OCI-LY7 (cell line): ENCODE results near the gene CILP2. TPM values are rescaled to one million over a fixed set of nuclear protein-coding genes. Genes with fewer than 3 reads are reported as not detected.

ENCODE experiments used
- BruUV-seq: library from RNA; stranded (reverse); fragments of 400-500 nt; replicated peaks from 2 replicates; lab custom pipeline; 2021; lab: Mats Ljungman, UMichigan
- CTCF ChIA-PET: fragments of 300-600 bp; sonication (Branson Sonifier 250); formaldehyde crosslinking; loops from one replicate; lab custom pipeline; 2022; ENCODE audit warnings: antibody characterized with exemption; ENCODE audit not compliant: unreplicated experiment; lab: Charles Lee
- POLR2A ChIA-PET: fragments of 300-600 bp; sonication (Branson Sonifier 250); formaldehyde crosslinking; loops from one replicate; lab custom pipeline; 2022; ENCODE audit warnings: antibody characterized with exemption; lab: Charles Lee
- DNase-seq: peaks from one replicate; pipeline ENCODE4 v3.0.0-alpha.2; 2015; ENCODE audit warnings: low spot score
- H2AFZ ChIP-seq: fragments of 200-600 bp; sonication (generic), shearing (Covaris generic); 2 replicates; pipeline ENCODE4 v1.6.1; 2014; ENCODE audit warnings: mild to moderate bottlenecking, antibody characterized with exemption, low read length, moderate library complexity
- H3K27ac ChIP-seq: fragments of 200-600 bp; sonication (generic); 2 replicates; pipeline ENCODE4 v1.5.1; 2014; ENCODE audit warnings: mixed run types, low read depth, mild to moderate bottlenecking, moderate library complexity, low read length, inconsistent platforms; ENCODE audit not compliant: poor library complexity, severe bottlenecking
- H3K36me3 ChIP-seq: fragments of 200-600 bp; sonication (generic); 2 replicates; pipeline ENCODE4 v1.6.1; 2014; ENCODE audit warnings: mild to moderate bottlenecking, antibody characterized with exemption, low read length, moderate library complexity, mixed read lengths; ENCODE audit not compliant: insufficient read depth
- H3K4me1 ChIP-seq: fragments of 200-600 bp; sonication (generic); 2 replicates; pipeline ENCODE4 v1.5.1; 2014; ENCODE audit warnings: mild to moderate bottlenecking, low read length; ENCODE audit not compliant: insufficient read depth, poor library complexity, severe bottlenecking
- H3K4me2 ChIP-seq: fragments of 200-600 bp; sonication (generic); 2 replicates; pipeline ENCODE4 v1.6.1; 2014; ENCODE audit warnings: mild to moderate bottlenecking, low read length
- H3K4me3 ChIP-seq: fragments of 200-600 bp; sonication (generic); 2 replicates; pipeline ENCODE4 v1.5.1; 2014; ENCODE audit warnings: mild to moderate bottlenecking, low read depth, low read length; ENCODE audit not compliant: poor library complexity, severe bottlenecking
- H3K79me2 ChIP-seq: fragments of 200-600 bp; sonication (generic); 2 replicates; pipeline ENCODE4 v1.6.1; 2016; ENCODE audit warnings: low read depth, mild to moderate bottlenecking, low read length, moderate library complexity, mixed read lengths; ENCODE audit not compliant: insufficient read depth
- H3K9me2 ChIP-seq: fragments of 200-600 bp; sonication (generic); 2 replicates; pipeline ENCODE4 v1.6.1; 2016; ENCODE audit warnings: mild to moderate bottlenecking, low read length, mixed read lengths; ENCODE audit not compliant: insufficient read depth
- H3K9me3 ChIP-seq: fragments of 200-600 bp; sonication (generic); 2 replicates; pipeline ENCODE4 v1.6.1; 2014; ENCODE audit warnings: mild to moderate bottlenecking, mixed run types, low read length, mixed read lengths
- H4K20me1 ChIP-seq: fragments of 200-600 bp; sonication (generic); 2 replicates; pipeline ENCODE4 v1.6.1; 2014; ENCODE audit warnings: mild to moderate bottlenecking, antibody characterized with exemption, low read length, moderate library complexity, mixed read lengths; ENCODE audit not compliant: insufficient read depth
- EZH2phosphoT487 ChIP-seq: fragments of 200-600 bp; sonication (generic); IDR thresholded peaks from 2 replicates; pipeline ENCODE4 v1.6.1; 2018; ENCODE audit warnings: low read depth, borderline replicate concordance, mild to moderate bottlenecking, mixed run types, antibody characterized with exemption, low read length, moderate library complexity, mixed read lengths
- intact Hi-C: fragments of 100-400 bp; cut with micrococcal nuclease; formaldehyde crosslinking; loops from one replicate; pipeline ENCODE4 v1.10.0; 2022; ENCODE audit not compliant: unreplicated experiment
- total RNA-seq, 2 experiments: library from RNA; depleted of rRNA in 1 of 2; stranded (reverse); fragments of >200 nt in 1 of 2; shearing (Covaris generic) in 1 of 2; gene quantifications; 2 replicates each; pipeline ENCODE4 v1.2.3, GENCODE V29; 2014 to 2022
- TF ChIP-seq, protein P1 (sequence below): fragments of 200-600 bp; sonication (generic); conservative IDR thresholded peaks from 2 replicates; pipeline ENCODE4 v1.5.1; 2014; ENCODE audit warnings: mild to moderate bottlenecking, antibody characterized with exemption, low read length, moderate library complexity, mixed read lengths

The CILP2 gene
- total RNA-seq, 2 experiments from 2014 or later, result 0.19 to 0.51 TPM

DNA sequence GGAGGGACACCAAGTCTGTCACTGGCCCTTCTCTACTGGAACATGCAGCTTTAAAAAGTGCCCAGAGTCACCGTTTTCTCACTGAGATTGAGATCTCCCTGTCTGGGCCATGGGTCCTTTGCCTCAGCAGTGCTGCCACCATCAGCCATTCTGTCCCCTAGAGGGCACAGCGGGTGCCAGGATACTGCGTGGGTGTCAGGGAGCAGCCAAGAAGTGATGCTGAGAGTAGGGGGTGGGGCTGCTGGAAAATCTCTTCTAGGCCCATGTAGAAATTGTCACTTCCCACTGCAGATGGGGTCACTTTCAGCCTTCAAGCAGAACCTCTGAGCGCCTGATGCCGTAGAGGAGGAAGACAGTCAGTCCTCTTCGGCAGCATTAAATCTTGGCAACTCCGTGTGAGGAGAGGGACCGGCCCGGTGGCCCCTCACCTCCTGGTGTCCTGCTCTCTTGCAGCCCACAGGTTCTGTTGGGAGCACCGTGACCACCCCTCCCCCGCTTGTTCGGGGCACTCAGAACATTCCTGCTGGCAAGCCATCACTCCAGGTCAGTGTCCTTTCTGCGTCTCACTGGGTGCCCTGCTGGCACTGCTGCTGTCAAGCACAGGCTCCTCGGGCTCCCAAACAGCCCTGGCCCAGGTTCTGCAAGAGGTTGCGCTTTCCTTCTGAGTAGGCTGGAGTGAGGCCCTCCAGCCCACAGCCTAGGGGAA lies 44.1 kb upstream of the CILP2 start:
- DNase-seq, result no peak
- CTCF ChIA-PET, result no interaction called here
- H3K9me2 ChIP-seq, result no peaks in the 10 kb centered on the region
- H3K79me2 ChIP-seq, result peaks cover 19% of the 10 kb centered on the region
- no peak overlapping the region for H3K27ac ChIP-seq
- peaks cover 81% of the 10 kb centered on the region for H3K36me3 ChIP-seq
- no peak overlapping the region for H2AFZ ChIP-seq
- H3K4me2 ChIP-seq, result no peak overlapping the region
- H3K4me1 ChIP-seq, result peaks cover 18% of the 10 kb centered on the region
- H3K4me3 ChIP-seq, result no peak overlapping the region
- intact Hi-C loops, result loop anchor here (5.0 kb wide), 1 partner anchor 107 kb away; no protein-coding TSS in a partner anchor
- H4K20me1 ChIP-seq, result 0 out of 2 replicates have a peak, but pooled peaks cover 3% of the 10 kb centered on the region
- TF ChIP-seq EZH2phosphoT487, result no peak
- TF ChIP-seq, protein P1, sequence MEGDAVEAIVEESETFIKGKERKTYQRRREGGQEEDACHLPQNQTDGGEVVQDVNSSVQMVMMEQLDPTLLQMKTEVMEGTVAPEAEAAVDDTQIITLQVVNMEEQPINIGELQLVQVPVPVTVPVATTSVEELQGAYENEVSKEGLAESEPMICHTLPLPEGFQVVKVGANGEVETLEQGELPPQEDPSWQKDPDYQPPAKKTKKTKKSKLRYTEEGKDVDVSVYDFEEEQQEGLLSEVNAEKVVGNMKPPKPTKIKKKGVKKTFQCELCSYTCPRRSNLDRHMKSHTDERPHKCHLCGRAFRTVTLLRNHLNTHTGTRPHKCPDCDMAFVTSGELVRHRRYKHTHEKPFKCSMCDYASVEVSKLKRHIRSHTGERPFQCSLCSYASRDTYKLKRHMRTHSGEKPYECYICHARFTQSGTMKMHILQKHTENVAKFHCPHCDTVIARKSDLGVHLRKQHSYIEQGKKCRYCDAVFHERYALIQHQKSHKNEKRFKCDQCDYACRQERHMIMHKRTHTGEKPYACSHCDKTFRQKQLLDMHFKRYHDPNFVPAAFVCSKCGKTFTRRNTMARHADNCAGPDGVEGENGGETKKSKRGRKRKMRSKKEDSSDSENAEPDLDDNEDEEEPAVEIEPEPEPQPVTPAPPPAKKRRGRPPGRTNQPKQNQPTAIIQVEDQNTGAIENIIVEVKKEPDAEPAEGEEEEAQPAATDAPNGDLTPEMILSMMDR, result no peak
- no peaks in the 10 kb centered on the region for H3K9me3 ChIP-seq
- POLR2A ChIA-PET, result no interaction called here
- no TSS peak for BruUV-seq

DNA sequence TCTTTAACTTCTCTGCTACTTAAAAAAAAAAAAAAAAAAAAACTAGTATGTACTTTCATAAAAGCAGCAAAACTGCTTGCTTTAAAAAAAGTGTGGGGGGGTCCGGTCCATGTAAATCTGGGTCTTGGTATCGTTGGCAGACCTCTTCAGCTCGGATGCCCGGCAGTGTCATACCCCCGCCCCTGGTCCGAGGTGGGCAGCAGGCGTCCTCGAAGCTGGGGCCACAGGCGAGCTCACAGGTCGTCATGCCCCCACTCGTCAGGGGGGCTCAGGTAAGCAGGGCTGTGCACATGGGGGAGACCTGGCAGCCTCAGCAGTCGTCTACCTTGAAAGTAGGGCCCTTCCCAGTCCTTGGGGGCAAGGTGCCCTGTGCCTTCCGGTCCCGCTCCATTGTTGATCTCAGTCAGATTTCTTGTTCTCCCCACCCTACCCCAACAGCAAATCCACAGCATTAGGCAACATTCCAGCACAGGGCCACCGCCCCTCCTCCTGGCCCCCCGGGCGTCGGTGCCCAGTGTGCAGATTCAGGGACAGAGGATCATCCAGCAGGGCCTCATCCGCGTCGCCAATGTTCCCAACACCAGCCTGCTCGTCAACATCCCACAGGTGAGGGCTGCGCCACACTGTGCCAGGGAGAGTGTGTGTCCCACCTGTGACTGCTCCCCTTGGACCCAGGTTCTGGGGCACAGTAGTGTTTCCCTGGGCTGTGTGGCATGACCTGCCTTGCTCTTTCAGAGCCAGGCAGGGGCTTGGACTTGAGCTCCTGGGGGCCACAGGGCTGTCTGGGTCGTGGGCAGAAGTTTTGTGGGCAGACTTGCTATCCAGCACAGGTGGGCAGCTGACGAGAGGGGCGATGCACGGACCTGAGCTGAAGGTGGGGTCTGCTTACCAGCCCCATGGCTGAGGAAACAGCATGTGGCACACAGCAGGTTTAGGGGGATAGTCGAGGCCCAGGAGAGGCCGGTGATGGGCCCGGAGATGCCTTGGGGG lies 42.2 kb upstream of the CILP2 start:
- intact Hi-C loops, result no loop called here
- Histone ChIP-seq H4K20me1 (no peaks in the 10 kb centered on the region), H3K4me2 (no peak overlapping the region), H2AFZ (no peak overlapping the region), H3K9me2 (no peaks in the 10 kb centered on the region), H3K9me3 (no peaks in the 10 kb centered on the region), H3K4me3 (no peak overlapping the region), H3K4me1 (no peaks in the 10 kb centered on the region), H3K27ac (no peak overlapping the region), H3K36me3 (peaks cover 94% of the 10 kb centered on the region), H3K79me2 (peaks cover 9% of the 10 kb centered on the region)
- no peak for DNase-seq
- BruUV-seq, result no TSS peak
- POLR2A ChIA-PET, result interaction anchor here (0.6 kb wide), 1 partner anchor 122 kb away, joined by 3 read pairs; no protein-coding TSS in a partner anchor
- TF ChIP-seq EZH2phosphoT487, result no peak
- TF ChIP-seq, protein P1, result no peak
- CTCF ChIA-PET, result no interaction called here
